ENCODE measurements around the gene SEMA3C. TPM values are rescaled to one million over a fixed set of nuclear protein-coding genes. Genes with fewer than 3 reads are reported as not detected.
A peak's percentile ranks its signal among the peaks of the same experiment; 100 is the strongest.

The SEMA3C gene
- not detected for total RNA-seq

DNA sequence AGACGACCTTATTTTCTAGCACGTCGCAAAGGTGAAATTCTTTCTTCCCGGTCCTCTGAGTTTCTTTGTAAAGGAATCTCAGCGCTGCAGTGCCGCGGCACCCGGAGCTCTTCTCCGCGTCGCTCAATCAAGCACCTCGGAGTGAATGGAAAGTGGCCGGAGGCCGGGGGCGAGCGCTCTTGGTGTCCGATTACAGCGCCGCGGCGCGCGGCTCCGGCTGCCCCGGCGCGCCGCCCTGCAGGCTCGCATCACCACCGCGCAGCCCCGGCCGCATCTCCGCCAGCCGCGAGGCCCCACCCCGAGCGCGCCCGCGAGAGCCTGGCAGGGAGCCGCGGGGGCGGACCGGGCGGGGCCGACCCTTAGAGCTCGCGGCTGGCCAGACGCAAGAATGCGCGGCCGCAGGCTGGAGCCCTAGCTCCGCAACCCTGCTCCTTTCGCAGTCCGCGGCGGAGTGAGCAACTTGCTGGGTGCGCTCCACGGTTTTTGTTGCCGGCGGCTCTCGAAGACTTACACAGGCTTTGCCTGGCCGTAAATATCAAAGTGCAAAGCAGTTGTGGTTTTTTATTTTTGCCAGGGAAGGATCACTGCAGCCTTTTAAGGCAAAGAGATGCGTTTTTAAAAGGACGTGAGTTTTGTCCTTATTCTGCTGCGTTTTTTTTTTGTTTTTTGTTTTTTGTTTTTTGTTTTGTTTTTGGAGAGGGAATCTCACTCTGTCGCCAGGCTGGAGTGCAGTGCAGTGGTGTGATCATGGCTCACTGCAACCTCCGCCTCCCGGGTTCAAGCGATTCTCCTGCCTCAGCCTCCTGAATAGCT, at the start of gene SEMA3C:
TSS of gene SEMA3C (minus strand) at position 143 of the 813 bp plus-strand sequence. CDS start 2,270 bp downstream, outside the sequence.
- no peak for DNase-seq
- Mint-ChIP-seq H3K9me3 (ENCODE audit: low read depth) (no peaks in the 10 kb centered on the region), H3K27me3 (peaks cover 32% of the 10 kb centered on the region), H3K4me3 (peak within 1 kb of the TSS; percentile 33), H3K36me3 (no peaks in the 10 kb centered on the region), H3K27ac (peak within 1 kb of the TSS; percentile 11), H3K4me1 (peaks cover 5% of the 10 kb centered on the region)
- CTCF ChIA-PET, result no interaction called here
- peak; percentile 51 for ATAC-seq

- H3K4me3 Mint-ChIP-seq, result no peak overlapping the region
- no peaks in the 10 kb centered on the region for H3K27me3 Mint-ChIP-seq
- ATAC-seq (no peak), DNase-seq (no peak)
- H3K9me3 Mint-ChIP-seq (ENCODE audit: low read depth), result peaks cover 2% of the 10 kb centered on the region
- no peak overlapping the region for H3K27ac Mint-ChIP-seq
- H3K36me3 Mint-ChIP-seq, result no peaks in the 10 kb centered on the region
- CTCF ChIA-PET, result no interaction called here
- no peaks in the 10 kb centered on the region for H3K4me1 Mint-ChIP-seq
Observed at GRCh38 chr7:80968606-80969005, 49.8 kb upstream of the SEMA3C start.

- CTCF ChIA-PET, result no interaction called here
- no peaks in the 10 kb centered on the region for H3K27me3 Mint-ChIP-seq
- ATAC-seq (no peak), DNase-seq (no peak)
- H3K27ac Mint-ChIP-seq, result no peak overlapping the region
- H3K4me1 Mint-ChIP-seq, result no peaks in the 10 kb centered on the region
- no peak overlapping the region for H3K4me3 Mint-ChIP-seq
- H3K9me3 Mint-ChIP-seq (ENCODE audit: low read depth), result peaks cover 2% of the 10 kb centered on the region
- H3K36me3 Mint-ChIP-seq, result no peaks in the 10 kb centered on the region
Observed at GRCh38 chr7:80967917-80968297, 49.1 kb upstream of the SEMA3C start.

DNA sequence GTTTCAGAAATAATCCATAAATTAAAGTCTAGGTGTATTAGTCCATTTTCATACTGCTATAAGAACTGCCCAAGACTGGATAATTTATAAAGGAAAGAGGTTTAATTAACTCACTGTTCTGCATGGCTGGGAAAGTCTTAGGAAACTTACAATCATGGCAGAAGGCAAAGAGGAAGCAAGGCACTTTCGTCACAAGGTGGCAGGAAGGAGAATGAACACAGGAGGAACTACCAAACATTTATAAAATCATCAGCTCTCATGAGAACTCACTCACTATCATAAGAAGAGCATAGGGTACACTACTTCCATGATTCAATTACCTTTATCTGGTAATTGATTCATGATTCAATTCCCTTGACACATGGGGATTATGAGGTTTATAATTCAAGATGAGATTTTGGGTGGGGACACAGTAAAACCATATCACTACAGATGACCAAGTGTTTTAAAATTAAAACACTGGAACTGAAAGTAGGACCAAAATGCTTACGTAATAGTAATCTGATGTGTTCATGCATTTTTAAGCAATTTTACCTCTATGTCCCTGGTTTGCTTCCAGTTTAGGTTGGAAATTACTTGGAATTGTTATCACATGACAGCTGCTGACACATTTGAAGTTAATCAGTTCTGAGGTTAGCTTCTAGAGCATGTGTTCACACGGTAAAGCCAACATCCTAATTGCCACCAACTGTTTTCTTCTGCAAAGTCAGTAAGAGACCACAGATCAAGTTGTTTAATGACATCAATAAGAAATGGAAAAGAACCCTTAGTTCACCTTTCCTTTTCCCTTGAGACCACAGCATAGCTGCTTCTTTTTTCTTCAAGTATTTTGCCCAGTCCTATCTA, 48.4 kb upstream of the SEMA3C start:
- no peak for DNase-seq
- Mint-ChIP-seq H3K4me3 (no peak overlapping the region), H3K27me3 (no peaks in the 10 kb centered on the region), H3K9me3 (ENCODE audit: low read depth) (peaks cover 2% of the 10 kb centered on the region), H3K27ac (no peak overlapping the region), H3K4me1 (no peaks in the 10 kb centered on the region), H3K36me3 (no peaks in the 10 kb centered on the region)
- CTCF ChIA-PET, result no interaction called here
- ATAC-seq, result no peak

DNA sequence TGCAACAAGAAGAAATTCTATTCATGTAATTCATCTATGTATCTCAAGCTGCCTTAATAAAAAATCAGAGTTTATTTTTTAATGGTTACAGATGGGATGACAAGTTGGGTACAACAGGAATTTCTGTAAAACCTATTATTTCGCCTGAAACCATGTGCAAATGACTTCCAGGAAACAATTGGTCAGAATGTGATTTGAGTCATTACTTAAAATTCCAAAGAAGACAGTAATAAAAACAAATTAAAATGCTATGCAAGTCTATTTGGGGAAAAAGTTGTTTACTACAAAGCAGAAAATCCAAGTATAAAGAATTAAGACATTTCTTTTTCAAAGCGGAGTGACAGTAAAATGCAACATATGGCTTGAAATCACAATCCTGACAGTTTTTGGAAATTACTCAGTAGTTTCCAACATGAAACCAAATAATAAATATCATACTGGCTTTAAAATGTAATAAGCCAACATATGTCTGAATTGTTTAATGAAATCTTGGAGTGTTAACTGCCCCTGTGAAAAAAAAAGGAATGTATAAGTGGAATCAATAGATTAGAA, 41.5 kb upstream of the SEMA3C start:
- peaks cover 5% of the 10 kb centered on the region for H3K9me3 Mint-ChIP-seq (ENCODE audit: low read depth)
- H3K4me3 Mint-ChIP-seq, result no peak overlapping the region

GRCh38 chr7:80957226-80957777, 38.5 kb upstream of the SEMA3C start:
- peaks cover 5% of the 10 kb centered on the region for H3K9me3 Mint-ChIP-seq (ENCODE audit: low read depth)
- CTCF ChIA-PET, result no interaction called here
- ATAC-seq (no peak), DNase-seq (no peak)
- H3K27ac Mint-ChIP-seq, result no peak overlapping the region
- H3K4me1 Mint-ChIP-seq, result no peaks in the 10 kb centered on the region
- H3K4me3 Mint-ChIP-seq, result no peak overlapping the region
- no peaks in the 10 kb centered on the region for H3K36me3 Mint-ChIP-seq
- H3K27me3 Mint-ChIP-seq, result no peaks in the 10 kb centered on the region

More for the DNA sequence above, 41.5 kb upstream of the SEMA3C start:
- Mint-ChIP-seq H3K36me3 (no peaks in the 10 kb centered on the region), H3K27me3 (no peaks in the 10 kb centered on the region), H3K4me1 (no peaks in the 10 kb centered on the region), H3K27ac (no peak overlapping the region)
- CTCF ChIA-PET, result interaction anchor here (0.6 kb wide), 1 partner anchor 49 kb away, joined by 3 read pairs; no protein-coding TSS in a partner anchor
- ATAC-seq (no peak), DNase-seq (no peak)

DNA sequence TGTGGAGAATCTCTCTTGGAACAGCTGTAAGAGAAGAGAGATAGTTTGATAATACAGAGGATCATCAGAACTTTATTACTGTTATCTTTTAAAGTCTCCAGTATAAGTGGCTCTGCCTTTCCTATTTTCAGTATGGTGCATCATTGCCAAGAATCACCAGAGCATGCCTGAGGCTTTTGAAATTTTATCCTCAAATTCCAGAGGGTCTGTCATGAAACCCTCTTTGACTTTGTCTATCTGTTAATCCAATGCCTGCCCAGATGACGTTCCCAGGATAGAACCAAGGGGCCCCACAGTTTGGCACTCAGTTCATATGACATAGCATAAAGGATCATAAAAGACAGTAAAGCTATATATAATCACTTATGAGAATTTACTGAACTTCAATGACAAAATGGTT, 35.3 kb upstream of the SEMA3C start:
- Mint-ChIP-seq H3K9me3 (ENCODE audit: low read depth) (peaks cover 5% of the 10 kb centered on the region), H3K27me3 (no peaks in the 10 kb centered on the region), H3K4me1 (no peaks in the 10 kb centered on the region), H3K4me3 (no peak overlapping the region), H3K27ac (no peak overlapping the region), H3K36me3 (no peaks in the 10 kb centered on the region)
- CTCF ChIA-PET, result no interaction called here
- ATAC-seq, result no peak
- no peak for DNase-seq

- H3K4me1 Mint-ChIP-seq, result no peaks in the 10 kb centered on the region
- DNase-seq (no peak), ATAC-seq (no peak)
- H3K27ac Mint-ChIP-seq, result no peak overlapping the region
- CTCF ChIA-PET, result no interaction called here
- H3K36me3 Mint-ChIP-seq, result no peaks in the 10 kb centered on the region
- H3K9me3 Mint-ChIP-seq (ENCODE audit: low read depth), result peaks cover 5% of the 10 kb centered on the region
- H3K4me3 Mint-ChIP-seq, result no peak overlapping the region
- H3K27me3 Mint-ChIP-seq, result no peaks in the 10 kb centered on the region
Observed at GRCh38 chr7:80950550-80950967, 31.7 kb upstream of the SEMA3C start.

- CTCF ChIA-PET, result no interaction called here
- H3K4me3 Mint-ChIP-seq, result no peak overlapping the region
- H3K9me3 Mint-ChIP-seq (ENCODE audit: low read depth), result peaks cover 6% of the 10 kb centered on the region
- no peaks in the 10 kb centered on the region for H3K4me1 Mint-ChIP-seq
- H3K27ac Mint-ChIP-seq, result no peak overlapping the region
- ATAC-seq (no peak), DNase-seq (no peak)
- no peaks in the 10 kb centered on the region for H3K36me3 Mint-ChIP-seq
- no peaks in the 10 kb centered on the region for H3K27me3 Mint-ChIP-seq
Observed at GRCh38 chr7:80949449-80949848, 30.6 kb upstream of the SEMA3C start.

- H3K4me1 Mint-ChIP-seq, result no peaks in the 10 kb centered on the region
- DNase-seq, result no peak
- H3K4me3 Mint-ChIP-seq, result no peak overlapping the region
- H3K27me3 Mint-ChIP-seq, result no peaks in the 10 kb centered on the region
- H3K27ac Mint-ChIP-seq, result no peak overlapping the region
- H3K36me3 Mint-ChIP-seq, result no peaks in the 10 kb centered on the region
- CTCF ChIA-PET, result no interaction called here
- H3K9me3 Mint-ChIP-seq (ENCODE audit: low read depth), result peaks cover 6% of the 10 kb centered on the region
- no peak for ATAC-seq
Observed at GRCh38 chr7:80946858-80947257, 28.0 kb upstream of the SEMA3C start.

DNA sequence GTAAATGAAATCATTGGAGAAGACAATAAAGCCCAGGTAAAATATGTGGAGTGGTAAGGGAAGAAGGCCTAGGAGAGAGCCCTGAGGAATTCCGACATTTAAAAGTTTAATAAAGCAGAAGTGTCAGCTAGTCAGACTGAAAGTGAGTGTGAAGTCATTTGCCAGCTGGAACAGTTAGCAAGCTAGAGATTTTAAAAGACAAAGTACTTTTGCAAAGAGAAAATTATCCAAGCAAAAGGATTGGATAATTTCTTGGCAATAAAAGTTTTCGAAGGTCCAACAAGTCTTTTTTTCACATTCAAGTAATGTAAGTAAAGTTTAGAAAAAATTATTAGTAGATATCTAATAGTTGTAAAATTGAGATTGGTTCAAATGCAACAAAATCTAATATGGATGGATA, 27.1 kb upstream of the SEMA3C start:
- no peaks in the 10 kb centered on the region for H3K4me1 Mint-ChIP-seq
- CTCF ChIA-PET, result interaction anchor here (0.6 kb wide), 1 partner anchor 89 kb away, joined by 3 read pairs; no protein-coding TSS in a partner anchor
- no peaks in the 10 kb centered on the region for H3K27me3 Mint-ChIP-seq
- no peak for ATAC-seq
- peaks cover 6% of the 10 kb centered on the region for H3K9me3 Mint-ChIP-seq (ENCODE audit: low read depth)
- no peak overlapping the region for H3K4me3 Mint-ChIP-seq
- H3K36me3 Mint-ChIP-seq, result no peaks in the 10 kb centered on the region
- no peak for DNase-seq
- H3K27ac Mint-ChIP-seq, result no peak overlapping the region

- CTCF ChIA-PET, result no interaction called here
- no peak overlapping the region for H3K27ac Mint-ChIP-seq
- H3K36me3 Mint-ChIP-seq, result no peaks in the 10 kb centered on the region
- peaks cover 6% of the 10 kb centered on the region for H3K9me3 Mint-ChIP-seq (ENCODE audit: low read depth)
- no peaks in the 10 kb centered on the region for H3K4me1 Mint-ChIP-seq
- ATAC-seq (no peak), DNase-seq (no peak)
- no peaks in the 10 kb centered on the region for H3K27me3 Mint-ChIP-seq
- H3K4me3 Mint-ChIP-seq, result no peak overlapping the region
Observed at GRCh38 chr7:80943342-80943741, 24.5 kb upstream of the SEMA3C start.

DNA sequence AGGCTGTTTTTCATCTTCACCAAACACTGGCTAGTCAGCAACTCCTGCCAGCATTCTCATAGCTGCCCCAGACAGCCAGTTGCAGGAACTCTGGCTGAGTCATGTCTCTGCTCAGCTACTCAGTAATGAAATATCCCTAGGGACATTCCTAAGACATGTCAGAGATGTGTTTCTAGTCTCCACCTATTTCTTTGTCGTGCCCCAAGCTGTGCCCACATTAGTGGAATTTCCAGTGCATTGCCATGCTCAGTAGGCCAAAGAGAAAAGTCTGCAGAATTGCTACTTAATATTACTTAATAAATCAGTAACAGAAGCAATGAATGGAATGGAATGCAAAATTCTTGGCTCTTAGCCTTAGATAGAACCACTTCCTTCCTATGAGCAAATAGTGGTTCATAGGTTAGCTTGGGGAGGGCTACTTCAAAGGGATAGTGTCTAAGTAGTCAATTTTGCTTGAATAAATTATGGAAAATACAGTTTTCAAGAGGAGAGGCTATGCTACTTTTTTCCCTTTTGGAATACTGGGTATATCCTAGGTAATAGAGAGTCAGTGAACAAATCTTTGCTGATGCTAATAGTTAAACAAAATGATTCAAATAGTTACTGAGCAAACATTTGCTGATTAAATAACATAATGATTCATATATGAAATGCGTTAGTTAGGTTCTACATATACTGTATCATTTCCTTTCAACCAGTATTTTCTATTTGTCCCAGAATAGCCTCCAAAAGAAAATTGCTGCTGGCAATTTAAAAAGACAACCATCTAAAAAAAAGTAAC, 23.6 kb upstream of the SEMA3C start:
- ATAC-seq (no peak), DNase-seq (no peak)
- CTCF ChIA-PET, result no interaction called here
- no peak overlapping the region for H3K4me3 Mint-ChIP-seq
- no peaks in the 10 kb centered on the region for H3K4me1 Mint-ChIP-seq
- H3K36me3 Mint-ChIP-seq, result no peaks in the 10 kb centered on the region
- no peak overlapping the region for H3K27ac Mint-ChIP-seq
- H3K9me3 Mint-ChIP-seq (ENCODE audit: low read depth), result peaks cover 6% of the 10 kb centered on the region
- H3K27me3 Mint-ChIP-seq, result no peaks in the 10 kb centered on the region
